Activated naive CD8-positive, alpha-beta T cell treated with anti-CD3 and anti-CD28 coated beads, Interleukin-2, amount 10 ng/mL, durations not matched to agents 7 days and 5 days (primary cell): ENCODE measurements around the gene KRT39. TPM values are rescaled to one million over a fixed set of nuclear protein-coding genes. Genes with fewer than 3 reads are reported as not detected.

ENCODE experiments used
- ATAC-seq: fragments of 150-1000 bp; cut with Tn5 transposase; one replicate; pipeline ENCODE4 v1.10.0; 2021; ENCODE audit warnings: low read depth, moderate library complexity
- POLR2A ChIA-PET: fragments of 350-600 bp; sonication (Branson Sonifier 250); formaldehyde crosslinking; loops from one replicate; lab custom pipeline; 2021; ENCODE audit warnings: antibody characterized with exemption; lab: Charles Lee
- DNase-seq: peaks from one replicate; pipeline ENCODE4 v3.0.0; 2021
- H3K27ac Mint-ChIP-seq: one replicate; pipeline ENCODE4 v1.8.0; 2022; ENCODE audit warnings: mild to moderate bottlenecking, mixed read lengths
- H3K27me3 Mint-ChIP-seq: one replicate; pipeline ENCODE4 v1.8.0; 2022; ENCODE audit warnings: mild to moderate bottlenecking, moderate library complexity, mixed read lengths
- H3K36me3 Mint-ChIP-seq: one replicate; pipeline ENCODE4 v1.8.0; 2021; ENCODE audit warnings: mild to moderate bottlenecking, mixed read lengths
- H3K4me1 Mint-ChIP-seq: one replicate; pipeline ENCODE4 v1.8.0; 2021; ENCODE audit warnings: mixed read lengths
- H3K4me3 Mint-ChIP-seq: one replicate; pipeline ENCODE4 v1.8.0; 2022; ENCODE audit warnings: mild to moderate bottlenecking, moderate library complexity, mixed read lengths
- H3K9me3 Mint-ChIP-seq: one replicate; pipeline ENCODE4 v1.8.0; 2021; ENCODE audit warnings: mixed read lengths
- total RNA-seq, 2 experiments: library from RNA; stranded (reverse); gene quantifications; one replicate each; pipeline ENCODE4 v1.2.3, GENCODE V29; 2021

Gene KRT39
- total RNA-seq, 2 experiments from 2014 or later = not detected

- no peaks in the 10 kb centered on the region for H3K36me3 Mint-ChIP-seq
- ATAC-seq (no peak), DNase-seq (no peak)
- H3K27ac Mint-ChIP-seq = no peak overlapping the region
- H3K4me3 Mint-ChIP-seq = no peak overlapping the region
- no peaks in the 10 kb centered on the region for H3K4me1 Mint-ChIP-seq
- POLR2A ChIA-PET = no interaction called here
- H3K27me3 Mint-ChIP-seq = peaks cover 27% of the 10 kb centered on the region
- no peaks in the 10 kb centered on the region for H3K9me3 Mint-ChIP-seq
These were observed 30.6 kb upstream of the KRT39 start for GRCh38 chr17:40997361-40997760.

GRCh38 chr17:40996829-40997228, 30.1 kb upstream of the KRT39 start:
- Mint-ChIP-seq H3K4me3 (no peak overlapping the region), H3K27me3 (peaks cover 28% of the 10 kb centered on the region), H3K27ac (no peak overlapping the region), H3K36me3 (no peaks in the 10 kb centered on the region), H3K9me3 (no peaks in the 10 kb centered on the region), H3K4me1 (no peaks in the 10 kb centered on the region)
- POLR2A ChIA-PET = no interaction called here
- ATAC-seq = no peak
- DNase-seq = no peak

- H3K27me3 Mint-ChIP-seq = peaks cover 30% of the 10 kb centered on the region
- POLR2A ChIA-PET = no interaction called here
- no peak overlapping the region for H3K27ac Mint-ChIP-seq
- ATAC-seq (no peak), DNase-seq (no peak)
- no peaks in the 10 kb centered on the region for H3K9me3 Mint-ChIP-seq
- no peaks in the 10 kb centered on the region for H3K4me1 Mint-ChIP-seq
- H3K36me3 Mint-ChIP-seq = no peaks in the 10 kb centered on the region
- H3K4me3 Mint-ChIP-seq = no peak overlapping the region
These were observed 28.4 kb upstream of the KRT39 start for GRCh38 chr17:40995116-40995515.

GRCh38 chr17:40993839-40994238, 27.1 kb upstream of the KRT39 start, which contains the start of gene KRTAP3-3:
KRTAP3-3 (minus strand) TSS chr17:40994164; CDS start chr17:40994097, 67 bp downstream.
- H3K27ac Mint-ChIP-seq = no peak within 1 kb of the TSS
- POLR2A ChIA-PET = no interaction called here
- H3K4me3 Mint-ChIP-seq = no peak within 1 kb of the TSS
- no peak for DNase-seq
- H3K9me3 Mint-ChIP-seq = no peaks in the 10 kb centered on the region
- peaks cover 26% of the 10 kb centered on the region for H3K27me3 Mint-ChIP-seq
- ATAC-seq = no peak
- no peaks in the 10 kb centered on the region for H3K36me3 Mint-ChIP-seq
- H3K4me1 Mint-ChIP-seq = no peaks in the 10 kb centered on the region

GRCh38 chr17:40993084-40993483, 26.3 kb upstream of the KRT39 start:
- ATAC-seq (no peak), DNase-seq (no peak)
- Mint-ChIP-seq H3K4me1 (no peaks in the 10 kb centered on the region), H3K36me3 (no peaks in the 10 kb centered on the region), H3K4me3 (no peak overlapping the region), H3K27me3 (peaks cover 26% of the 10 kb centered on the region), H3K9me3 (no peaks in the 10 kb centered on the region), H3K27ac (no peak overlapping the region)
- POLR2A ChIA-PET = no interaction called here

GRCh38 chr17:40992666-40993065, 25.9 kb upstream of the KRT39 start:
- Mint-ChIP-seq H3K27ac (no peak overlapping the region), H3K4me1 (no peaks in the 10 kb centered on the region), H3K36me3 (no peaks in the 10 kb centered on the region), H3K4me3 (no peak overlapping the region), H3K9me3 (no peaks in the 10 kb centered on the region), H3K27me3 (peaks cover 26% of the 10 kb centered on the region)
- ATAC-seq (no peak), DNase-seq (no peak)
- POLR2A ChIA-PET = no interaction called here

- H3K4me1 Mint-ChIP-seq = no peaks in the 10 kb centered on the region
- no peak overlapping the region for H3K4me3 Mint-ChIP-seq
- no peaks in the 10 kb centered on the region for H3K9me3 Mint-ChIP-seq
- peaks cover 24% of the 10 kb centered on the region for H3K27me3 Mint-ChIP-seq
- H3K27ac Mint-ChIP-seq = no peak overlapping the region
- ATAC-seq (no peak), DNase-seq (no peak)
- H3K36me3 Mint-ChIP-seq = no peaks in the 10 kb centered on the region
- POLR2A ChIA-PET = no interaction called here
These were observed 20.2 kb upstream of the KRT39 start for GRCh38 chr17:40986920-40987319.

- no peaks in the 10 kb centered on the region for H3K4me1 Mint-ChIP-seq
- no peak for ATAC-seq
- no peaks in the 10 kb centered on the region for H3K9me3 Mint-ChIP-seq
- H3K36me3 Mint-ChIP-seq = no peaks in the 10 kb centered on the region
- peaks cover 19% of the 10 kb centered on the region for H3K27me3 Mint-ChIP-seq
- POLR2A ChIA-PET = no interaction called here
- DNase-seq = no peak
- no peak within 1 kb of the TSS for H3K27ac Mint-ChIP-seq
- H3K4me3 Mint-ChIP-seq = no peak within 1 kb of the TSS
These were observed 17.5 kb upstream of the KRT39 start, which contains the start of gene KRT40 for GRCh38 chr17:40984226-40984625. KRT40 (minus strand) TSS chr17:40984326; CDS start chr17:40984273, 53 bp downstream.

GRCh38 chr17:40981115-40981514, 14.4 kb upstream of the KRT39 start:
- H3K4me3 Mint-ChIP-seq = no peak overlapping the region
- no peak for DNase-seq
- H3K27me3 Mint-ChIP-seq = peaks cover 17% of the 10 kb centered on the region
- no peaks in the 10 kb centered on the region for H3K36me3 Mint-ChIP-seq
- H3K4me1 Mint-ChIP-seq = no peaks in the 10 kb centered on the region
- H3K9me3 Mint-ChIP-seq = no peaks in the 10 kb centered on the region
- POLR2A ChIA-PET = no interaction called here
- no peak for ATAC-seq
- H3K27ac Mint-ChIP-seq = no peak overlapping the region

- H3K27me3 Mint-ChIP-seq = peaks cover 14% of the 10 kb centered on the region
- no peak overlapping the region for H3K27ac Mint-ChIP-seq
- H3K9me3 Mint-ChIP-seq = no peaks in the 10 kb centered on the region
- DNase-seq = no peak
- no peaks in the 10 kb centered on the region for H3K4me1 Mint-ChIP-seq
- H3K4me3 Mint-ChIP-seq = no peak overlapping the region
- no peak for ATAC-seq
- POLR2A ChIA-PET = no interaction called here
- H3K36me3 Mint-ChIP-seq = no peaks in the 10 kb centered on the region
These were observed 13.8 kb upstream of the KRT39 start for GRCh38 chr17:40980596-40980995.

GRCh38 chr17:40980117-40980516, 13.4 kb upstream of the KRT39 start:
- no peaks in the 10 kb centered on the region for H3K36me3 Mint-ChIP-seq
- H3K9me3 Mint-ChIP-seq = no peaks in the 10 kb centered on the region
- H3K4me1 Mint-ChIP-seq = no peaks in the 10 kb centered on the region
- POLR2A ChIA-PET = no interaction called here
- DNase-seq (no peak), ATAC-seq (no peak)
- H3K27ac Mint-ChIP-seq = no peak overlapping the region
- peaks cover 14% of the 10 kb centered on the region for H3K27me3 Mint-ChIP-seq
- H3K4me3 Mint-ChIP-seq = no peak overlapping the region

GRCh38 chr17:40978575-40979151, 11.9 kb upstream of the KRT39 start:
- no peak overlapping the region for H3K4me3 Mint-ChIP-seq
- no peak for DNase-seq
- H3K4me1 Mint-ChIP-seq = no peaks in the 10 kb centered on the region
- no peak overlapping the region for H3K27ac Mint-ChIP-seq
- ATAC-seq = no peak
- POLR2A ChIA-PET = no interaction called here
- peaks cover 14% of the 10 kb centered on the region for H3K27me3 Mint-ChIP-seq
- no peaks in the 10 kb centered on the region for H3K36me3 Mint-ChIP-seq
- no peaks in the 10 kb centered on the region for H3K9me3 Mint-ChIP-seq

- DNase-seq (no peak), ATAC-seq (no peak)
- no peaks in the 10 kb centered on the region for H3K9me3 Mint-ChIP-seq
- no peak overlapping the region for H3K4me3 Mint-ChIP-seq
- H3K27ac Mint-ChIP-seq = no peak overlapping the region
- H3K36me3 Mint-ChIP-seq = no peaks in the 10 kb centered on the region
- peaks cover 12% of the 10 kb centered on the region for H3K27me3 Mint-ChIP-seq
- H3K4me1 Mint-ChIP-seq = no peaks in the 10 kb centered on the region
- POLR2A ChIA-PET = interaction anchor here (0.6 kb wide), 1 partner anchor 69 kb away, joined by 3 read pairs; no protein-coding TSS in a partner anchor
These were observed 8.8 kb upstream of the KRT39 start for GRCh38 chr17:40975516-40975915.

GRCh38 chr17:40974366-40974765, 7.6 kb upstream of the KRT39 start:
- Mint-ChIP-seq H3K4me1 (no peaks in the 10 kb centered on the region), H3K36me3 (no peaks in the 10 kb centered on the region), H3K27ac (no peak overlapping the region), H3K4me3 (no peak overlapping the region), H3K9me3 (no peaks in the 10 kb centered on the region), H3K27me3 (peaks cover 13% of the 10 kb centered on the region)
- no peak for DNase-seq
- no peak for ATAC-seq
- POLR2A ChIA-PET = no interaction called here
